VCaP (cell line): ENCODE measurements around the gene GDPD3.

ENCODE experiments used
- H3K27ac ChIP-seq: fragments of 450-650 bp; 2 replicates; pipeline ENCODE4 v1.5.1; 2017
- CTCF ChIP-seq: fragments of 450-650 bp; conservative IDR thresholded peaks from 2 replicates; pipeline ENCODE4 v1.5.1; 2017; ENCODE audit warnings: mild to moderate bottlenecking, moderate library complexity

The GDPD3 gene

GRCh38 chr16:30083216-30084055, 29.9 kb downstream of the GDPD3 start:
- no peak for TF ChIP-seq CTCF
- no peak overlapping the region for H3K27ac ChIP-seq

GRCh38 chr16:30082545-30083090, 30.7 kb downstream of the GDPD3 start:
- H3K27ac ChIP-seq, result no peak overlapping the region
- TF ChIP-seq CTCF, result peak; percentile 17; the same call in 1 of the 2 replicates

GRCh38 chr16:30079480-30079879, 33.9 kb downstream of the GDPD3 start:
- no peak overlapping the region for H3K27ac ChIP-seq
- TF ChIP-seq CTCF, result no peak

- TF ChIP-seq CTCF, result no peak
- H3K27ac ChIP-seq, result no peak overlapping the region
Observed at GRCh38 chr16:30078744-30079143, 34.6 kb downstream of the GDPD3 start.

- TF ChIP-seq CTCF, result no peak
- H3K27ac ChIP-seq, result no peak overlapping the region; the same call in 1 of the 2 replicates
Observed at GRCh38 chr16:30077656-30078055, 35.7 kb downstream of the GDPD3 start.

- TF ChIP-seq CTCF, result no peak
- peak overlapping the region; percentile 72 for H3K27ac ChIP-seq
Observed at GRCh38 chr16:30076276-30076791, 37.0 kb downstream of the GDPD3 start.

- no peak for TF ChIP-seq CTCF
- peak within 1 kb of the TSS; percentile 72 for H3K27ac ChIP-seq
Observed at GRCh38 chr16:30075503-30076275, 37.6 kb downstream of the GDPD3 start, which contains the start of gene PPP4C. TSS of gene PPP4C (plus strand) at chr16:30075994. CDS start at chr16:30076378, 384 bp downstream.
